Activated CD8-positive, alpha-beta memory T cell treated with anti-CD3 and anti-CD28 coated beads for 1 hour (primary cell): ENCODE data around the gene IFNA8.
"Not testable (repeated sequence)": the region's sequence is repeated elsewhere in the genome, so short reads cannot be mapped to it uniquely, and the experiment has no call there.

ENCODE experiments used
- DNase-seq, 2 donors: peaks; one replicate each; pipeline ENCODE4 v3.0.0-alpha.2; 2020; ENCODE audit warnings: low read depth in 1 of 2; ENCODE audit errors: extremely low read depth in 1 of 2

The IFNA8 gene

DNA sequence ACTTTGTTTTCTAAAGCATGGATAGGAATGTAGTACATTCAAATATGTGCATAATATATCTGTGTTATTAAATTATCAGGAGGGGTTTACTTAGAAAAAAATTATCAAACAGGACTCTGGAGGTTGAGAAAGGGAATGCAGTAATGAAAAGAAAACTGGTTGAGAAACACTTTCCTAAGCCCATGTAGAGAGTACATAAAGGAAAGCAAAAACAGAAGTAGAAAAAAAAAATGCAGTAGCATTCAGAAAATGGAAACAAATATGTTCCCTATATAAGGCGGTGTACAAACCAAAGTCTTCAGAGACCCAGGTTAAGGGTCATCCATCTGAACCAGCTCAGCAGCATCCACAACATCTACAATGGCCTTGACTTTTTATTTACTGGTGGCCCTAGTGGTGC, at the start of gene IFNA8:
TSS of gene IFNA8 (plus strand) at position 301 of the 400 bp plus-strand sequence. CDS start at position 361, 60 bp downstream.
- no peak for DNase-seq

DNA sequence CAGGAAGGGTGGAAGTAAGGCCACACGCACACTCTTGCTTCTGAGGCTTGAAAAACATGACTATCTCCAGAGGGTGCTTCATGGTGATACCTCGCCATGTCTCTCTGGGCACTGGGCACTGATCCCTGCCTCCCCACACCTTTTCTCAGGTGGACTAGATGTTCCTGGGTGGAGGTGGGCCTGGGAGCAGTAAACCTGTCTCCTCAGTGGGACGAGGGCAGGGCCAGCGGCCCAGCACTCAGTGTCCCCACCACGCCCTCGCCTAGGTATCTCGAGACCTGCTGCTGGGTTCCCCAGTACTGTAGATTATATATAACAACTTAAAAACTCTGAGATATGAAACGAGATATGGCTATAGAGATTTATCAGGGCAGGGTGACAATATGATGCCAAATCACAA, 46.6 kb upstream of the IFNA8 start:
- DNase-seq = no peak

DNA sequence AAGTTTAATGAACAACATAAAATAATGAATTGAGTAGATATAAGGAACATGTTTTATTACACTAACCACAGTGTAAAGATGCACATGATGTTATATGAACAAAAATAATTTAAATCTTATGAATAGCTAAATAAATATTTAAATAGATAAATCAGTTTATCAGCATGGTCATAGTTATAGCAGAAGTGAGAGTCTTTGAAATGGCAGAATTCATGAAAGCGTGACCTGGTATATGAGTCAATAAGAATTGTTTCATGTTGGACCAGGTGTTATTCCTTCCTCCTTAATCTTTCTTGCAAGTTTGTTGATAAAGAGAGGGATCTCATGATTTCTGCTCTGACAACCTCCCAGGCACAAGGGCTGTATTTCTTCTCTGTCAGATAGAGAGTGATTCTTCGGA, 41.7 kb upstream of the IFNA8 start:
- DNase-seq = not testable (repeated sequence)

DNA sequence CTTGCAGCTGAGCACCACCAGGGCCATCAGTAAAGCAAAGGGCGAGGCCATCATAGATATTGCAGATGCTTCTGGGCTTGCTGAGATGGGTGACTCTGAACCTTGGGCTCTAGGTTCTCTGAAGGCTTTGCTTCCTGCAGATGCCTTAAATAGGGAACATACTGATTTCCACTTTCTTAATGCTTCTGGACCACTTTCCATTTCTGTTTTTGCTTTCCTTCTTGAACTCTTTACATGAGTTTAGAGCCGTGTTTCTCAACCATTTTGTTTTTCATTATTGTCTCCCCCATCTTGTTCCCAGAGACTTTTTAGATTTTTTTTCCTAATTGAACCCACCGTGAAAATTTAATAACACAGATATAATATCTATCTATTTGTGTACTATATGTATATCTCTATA, 41.0 kb upstream of the IFNA8 start, which contains the start of gene IFNA13:
TSS of gene IFNA13 (minus strand) at position 101 of the 400 bp plus-strand sequence. CDS start at position 54, 47 bp downstream.
- no peak for DNase-seq

DNA sequence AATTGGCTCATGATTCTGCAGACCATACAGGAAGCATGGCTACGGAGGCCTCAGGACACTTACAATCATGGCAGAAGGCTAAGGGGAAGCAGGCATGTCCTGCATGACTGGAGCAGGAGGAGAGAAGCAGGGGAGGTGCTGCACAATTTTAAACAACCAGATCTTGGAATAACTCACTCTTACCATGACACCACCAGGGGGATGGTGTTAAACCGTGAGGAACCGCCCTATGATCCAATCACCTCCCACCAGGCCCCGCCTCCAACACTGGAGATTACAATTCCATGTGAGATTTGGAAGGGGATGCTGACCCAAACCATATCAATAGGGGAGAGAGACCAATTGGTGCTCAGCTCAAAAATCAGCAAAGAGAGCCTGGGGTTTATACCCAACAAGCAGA, 37.5 kb upstream of the IFNA8 start:
- not testable (repeated sequence) for DNase-seq

DNA sequence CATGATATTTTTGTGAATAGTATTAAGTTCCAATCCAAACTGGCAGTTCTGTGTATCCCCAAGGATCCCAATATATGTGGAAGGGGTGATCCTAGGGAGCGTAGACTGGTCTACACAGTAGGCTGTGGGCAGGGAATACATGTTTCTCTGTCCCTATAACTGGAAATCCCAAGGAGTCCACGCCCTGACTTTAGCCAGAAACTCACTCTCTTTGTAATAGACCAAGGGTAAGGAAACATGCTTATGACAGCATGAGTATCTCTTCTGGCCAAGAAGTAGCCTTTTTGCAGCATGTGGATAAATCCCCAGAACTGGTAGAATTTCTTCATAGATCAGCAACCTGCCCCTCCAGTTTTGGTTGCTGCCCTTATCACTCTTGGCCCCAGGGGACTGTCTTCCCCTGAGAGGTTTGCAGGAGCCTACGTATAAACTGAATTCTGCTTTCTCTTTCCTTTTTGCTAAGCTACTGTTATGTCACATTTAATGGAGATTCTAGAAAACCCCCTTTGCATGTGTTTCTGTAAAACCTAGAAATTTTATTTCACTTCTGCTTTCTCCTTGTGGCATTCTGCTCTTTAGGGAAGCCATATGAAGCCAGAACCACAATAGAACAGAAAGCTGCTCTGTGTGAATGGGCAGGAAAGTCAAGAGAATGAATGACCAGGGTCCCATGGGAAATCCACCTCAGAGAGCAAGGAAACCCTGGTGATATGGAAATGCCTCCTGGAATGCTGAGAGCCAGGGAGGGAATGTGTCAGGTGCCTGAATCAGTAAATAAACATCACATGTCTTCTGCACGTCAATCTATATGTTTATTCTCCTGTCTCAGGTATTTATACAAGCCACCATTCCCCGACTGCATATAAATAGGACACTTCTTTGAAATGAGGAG, 27.2 kb upstream of the IFNA8 start:
- DNase-seq = no peak

DNA sequence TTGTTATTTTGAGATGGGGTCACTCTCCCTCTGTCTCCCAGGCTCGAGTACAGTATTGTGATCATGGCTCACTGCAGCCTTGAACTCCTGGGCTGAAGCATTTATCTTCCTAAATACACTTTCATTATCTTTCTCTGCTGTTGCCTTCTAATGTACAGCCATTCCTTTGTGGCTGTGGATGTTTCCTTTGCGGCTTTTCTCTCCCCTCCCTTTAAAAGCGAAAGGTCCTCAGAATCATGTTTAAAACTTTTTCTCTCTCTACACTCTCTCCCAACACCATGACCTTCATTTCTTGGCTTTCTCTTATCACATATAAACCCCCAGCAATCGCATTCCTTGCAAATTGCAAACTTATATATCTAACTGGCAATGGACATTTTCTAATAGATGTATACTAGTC, 25.3 kb upstream of the IFNA8 start:
- no peak for DNase-seq

DNA sequence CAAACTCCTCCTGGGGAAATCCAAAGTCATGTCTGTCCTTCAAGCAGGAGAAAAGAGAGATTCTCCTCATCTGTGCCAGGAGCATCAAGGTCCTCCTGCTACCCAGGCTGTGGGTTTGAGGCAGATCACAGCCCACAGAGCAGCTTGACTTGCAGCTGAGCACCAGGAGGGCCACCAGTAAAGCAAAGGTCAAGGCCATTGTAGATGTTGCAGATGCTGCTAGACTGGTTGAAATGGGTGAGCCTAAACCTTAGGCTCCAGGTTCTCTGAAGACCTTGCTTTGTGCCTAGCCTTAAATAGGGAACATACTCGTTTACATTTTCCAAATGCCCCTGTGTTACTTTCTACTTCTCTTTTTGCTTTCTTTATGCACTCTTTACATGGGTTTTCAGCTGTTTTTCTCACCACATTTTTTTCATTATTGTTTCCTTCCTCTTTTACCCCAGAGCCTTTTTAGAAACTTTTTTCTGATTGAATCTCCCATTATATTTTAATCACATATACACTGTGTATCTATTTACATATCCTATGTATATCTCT, 23.7 kb upstream of the IFNA8 start, which contains the start of gene IFNA2:
TSS of gene IFNA2 (minus strand) at position 268 of the 540 bp plus-strand sequence. CDS start at position 199, 69 bp downstream.
- no peak for DNase-seq

DNA sequence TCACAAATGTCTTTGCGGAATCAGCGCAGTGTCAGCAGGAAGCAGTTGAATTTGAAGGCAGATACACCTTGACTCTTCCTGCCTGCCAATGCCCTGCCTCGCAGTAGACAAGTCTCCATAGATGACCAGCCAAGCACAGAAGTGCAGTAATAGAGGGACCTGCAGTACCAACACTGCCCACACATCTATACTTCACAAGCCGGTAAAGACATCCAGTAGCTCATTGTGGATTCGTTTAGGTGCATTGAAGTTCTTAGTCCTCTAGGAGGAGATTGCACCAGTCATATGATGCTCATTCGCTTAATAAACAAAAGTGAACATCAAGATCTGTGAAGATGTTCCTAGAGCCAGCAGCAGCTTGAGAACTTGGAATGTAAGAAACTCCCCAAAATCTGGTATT, 16.6 kb upstream of the IFNA8 start:
- no peak for DNase-seq

DNA sequence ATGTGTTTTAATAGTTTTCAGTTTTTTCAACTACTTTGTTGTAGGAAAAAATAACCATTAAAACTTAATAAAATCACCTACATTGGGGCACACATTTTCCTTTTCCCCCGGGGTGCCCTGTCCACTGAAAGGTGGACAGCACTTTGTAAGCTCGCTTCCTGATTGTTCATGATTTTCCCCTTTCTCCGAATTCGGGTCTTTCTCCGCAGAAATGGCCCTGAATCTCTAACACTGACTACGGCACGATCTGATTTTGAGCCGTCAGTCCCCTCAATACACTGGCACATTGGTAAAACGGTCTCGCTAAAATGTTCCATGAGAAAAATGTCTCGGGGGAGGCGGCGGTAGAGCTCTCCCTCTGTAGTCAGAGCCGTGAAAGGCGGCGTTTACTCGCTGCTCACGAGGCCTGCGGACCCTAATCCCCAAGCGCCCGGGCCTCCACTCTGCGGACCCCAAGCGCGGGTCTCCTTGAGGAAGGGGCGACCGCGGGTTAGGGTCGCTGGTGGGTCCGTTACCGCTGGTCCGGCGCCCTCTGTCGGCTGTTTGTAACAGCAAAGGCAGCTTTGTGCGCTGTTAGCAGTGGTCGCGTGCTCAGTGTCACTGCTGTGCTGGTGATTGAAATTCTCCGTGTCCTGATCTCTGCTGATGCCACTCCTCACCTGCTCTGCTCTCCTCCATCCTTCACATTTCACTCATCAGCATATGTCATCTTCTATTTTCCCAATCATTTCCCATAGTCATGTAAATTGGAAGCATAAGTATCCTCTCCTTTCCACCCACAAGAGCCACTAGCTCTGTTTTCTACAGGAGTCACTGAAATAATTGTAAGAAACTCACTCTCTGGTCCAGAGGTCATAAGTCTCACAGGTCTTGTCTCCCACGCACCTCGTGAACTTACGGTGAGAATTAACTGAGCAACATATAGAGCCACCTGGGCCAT, 12.9 kb upstream of the IFNA8 start:
- DNase-seq = peak; percentile 8 to 48

DNA sequence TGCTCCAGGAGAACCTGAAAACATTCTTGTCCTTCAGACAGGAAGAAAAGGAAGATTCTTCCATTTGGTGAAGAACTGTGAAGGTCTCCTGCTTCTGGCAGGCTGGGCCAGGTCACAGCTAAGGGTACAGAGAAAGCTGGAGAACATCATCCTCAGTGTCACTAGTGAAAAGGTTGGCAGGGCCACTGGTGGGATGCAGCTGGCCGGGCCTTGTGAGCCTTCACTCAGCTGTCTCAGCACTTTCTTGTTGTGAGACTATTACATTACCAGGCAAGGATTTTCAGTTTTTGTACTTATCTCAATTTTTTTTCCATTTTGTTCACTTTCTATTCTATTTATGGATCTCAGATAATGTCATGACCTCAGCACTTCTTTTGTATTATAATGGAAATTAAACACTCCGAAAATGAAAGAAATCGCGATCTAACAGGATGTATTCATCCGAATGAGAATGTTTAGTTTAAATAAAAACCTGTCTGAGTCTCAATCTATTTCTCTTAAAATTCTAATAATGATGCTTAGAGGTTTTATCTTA, 9.9 kb upstream of the IFNA8 start:
- DNase-seq = no peak

DNA sequence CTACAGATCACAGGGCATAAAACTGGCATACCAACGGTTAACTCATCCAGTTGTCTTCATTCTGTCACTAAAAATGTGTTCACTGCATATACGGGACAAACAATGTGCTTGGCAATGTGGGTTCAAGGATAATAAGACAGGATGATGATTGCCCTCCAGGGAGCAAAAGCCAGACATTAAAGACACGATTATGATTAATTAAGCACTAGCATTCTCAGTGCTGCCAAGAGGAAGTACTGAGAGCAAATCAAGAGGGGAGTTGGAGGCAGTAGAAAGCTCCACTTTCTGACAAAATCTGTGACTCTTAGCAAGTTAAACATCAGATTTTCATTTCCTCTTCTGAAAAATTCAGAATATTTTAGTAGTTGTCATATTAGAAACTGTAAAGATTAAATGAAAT, 9.0 kb upstream of the IFNA8 start:
- DNase-seq = no peak

DNA sequence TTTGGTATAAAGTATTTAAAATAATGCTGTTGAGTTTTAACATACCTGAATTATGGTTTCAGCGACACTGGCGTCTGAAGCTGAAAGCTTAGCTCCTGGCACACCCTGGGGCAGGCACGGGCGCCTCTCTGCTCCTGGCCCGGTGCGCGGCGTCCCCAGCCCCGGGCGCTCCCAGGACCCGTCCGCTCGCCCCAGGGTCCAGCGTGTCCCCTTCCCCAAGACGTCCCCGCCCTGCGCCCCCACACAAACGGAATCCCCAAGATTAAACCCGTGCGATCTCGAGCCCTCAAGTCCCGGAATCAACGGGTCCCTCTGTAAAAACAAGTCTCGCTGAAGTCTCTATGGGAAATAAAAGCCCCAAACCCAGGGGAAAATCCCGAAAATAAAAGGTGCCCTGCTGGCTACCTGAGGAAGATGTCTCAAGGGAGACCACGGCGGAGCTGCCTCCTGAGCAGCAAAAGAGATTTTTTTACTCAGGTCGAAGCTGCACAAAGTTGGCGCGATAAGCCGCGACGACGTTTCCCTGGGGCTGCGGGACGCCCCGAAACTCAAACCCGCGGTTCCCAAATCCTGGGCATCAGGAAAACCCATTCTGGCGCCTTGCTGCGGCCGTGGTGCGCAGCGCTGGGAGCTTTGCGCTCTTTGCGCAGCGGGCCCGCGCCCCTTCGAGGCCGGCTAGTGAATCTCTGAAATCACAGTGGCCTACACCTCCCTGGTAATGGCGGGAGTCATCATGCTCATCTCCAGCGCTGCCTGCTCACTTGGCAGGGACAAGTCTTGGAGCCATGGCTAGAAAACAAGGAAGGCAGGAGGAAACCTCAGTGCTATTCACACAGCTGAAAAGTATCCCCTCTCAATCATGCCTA, 6.3 kb upstream of the IFNA8 start:
- no peak for DNase-seq

DNA sequence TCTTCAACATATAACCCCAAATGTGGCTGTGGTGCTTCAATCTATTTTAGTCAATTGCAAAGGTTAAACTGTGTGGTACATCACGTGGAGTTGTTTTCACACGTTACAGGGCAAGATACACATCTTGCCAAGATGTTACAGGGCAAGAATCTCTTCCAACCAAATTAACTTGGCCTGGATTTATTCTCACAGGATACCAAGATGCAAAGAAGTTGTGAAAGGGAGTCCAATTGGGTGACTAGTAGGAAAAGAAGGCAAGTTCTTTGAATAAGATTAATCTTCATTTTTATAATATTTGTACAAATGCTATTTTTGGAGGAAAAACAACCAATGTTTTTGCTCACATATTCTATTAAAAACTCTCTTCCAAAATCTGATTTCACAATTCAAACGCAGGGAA, 4.8 kb upstream of the IFNA8 start:
- no peak for DNase-seq

DNA sequence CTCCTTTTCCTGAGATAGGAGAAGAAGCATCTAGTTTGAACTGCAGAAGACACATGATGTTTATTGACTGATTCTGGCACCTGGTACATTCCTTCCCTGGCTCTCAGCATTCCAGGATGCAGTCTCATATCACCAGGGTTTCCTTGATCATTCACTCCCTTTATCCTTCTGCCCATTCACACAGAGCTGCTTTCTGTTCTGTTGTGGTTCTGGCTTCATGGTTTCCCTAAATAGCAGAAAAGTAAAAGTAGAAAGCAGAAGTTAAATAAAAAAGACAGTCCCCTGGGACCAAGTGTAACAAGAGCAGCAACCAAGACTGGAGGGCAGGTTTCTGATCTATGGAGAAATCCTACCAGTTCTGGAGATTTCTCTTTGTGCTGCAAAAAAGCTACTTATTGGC, 3.2 kb downstream of the IFNA8 start:
- DNase-seq = no peak

DNA sequence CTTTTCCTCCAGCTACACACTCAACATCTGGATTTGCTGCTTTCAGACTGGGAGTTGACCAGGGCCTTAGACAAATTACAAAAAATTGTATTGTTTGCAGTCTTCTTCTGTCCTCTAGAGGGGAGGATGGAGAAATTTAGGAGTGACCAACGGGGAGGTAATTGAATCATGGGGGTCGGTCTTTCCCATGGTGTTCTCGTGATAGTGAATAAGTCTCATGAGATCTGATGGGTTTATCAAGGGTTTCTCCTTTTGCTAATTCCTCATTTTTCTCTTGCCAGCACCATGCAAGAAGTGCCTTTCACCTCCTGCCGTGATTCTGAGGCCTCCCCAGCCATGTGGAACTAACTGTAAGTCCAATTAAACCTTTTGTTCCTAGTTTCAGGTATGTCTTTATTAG, 4.2 kb downstream of the IFNA8 start:
- no peak for DNase-seq

DNA sequence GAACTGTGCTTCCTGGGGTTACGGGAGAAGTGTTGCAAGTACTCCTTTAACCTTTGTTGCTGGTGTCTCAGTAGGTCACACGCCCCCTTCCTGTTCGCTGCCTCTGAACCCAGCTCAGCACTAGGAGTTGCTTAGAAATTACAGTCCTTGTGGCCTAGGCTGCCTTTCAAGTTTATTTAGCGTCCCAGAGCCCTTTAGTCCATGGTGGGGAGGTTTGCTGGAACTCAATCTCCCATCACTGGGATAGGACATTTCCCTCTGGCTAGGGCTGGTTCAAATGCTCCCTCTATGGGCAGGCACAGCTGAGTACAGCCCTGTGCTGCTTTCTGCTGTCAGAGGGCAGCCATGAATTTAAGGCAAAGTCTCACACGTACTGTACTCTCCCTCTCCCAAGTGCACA, 4.7 kb downstream of the IFNA8 start:
- no peak for DNase-seq

DNA sequence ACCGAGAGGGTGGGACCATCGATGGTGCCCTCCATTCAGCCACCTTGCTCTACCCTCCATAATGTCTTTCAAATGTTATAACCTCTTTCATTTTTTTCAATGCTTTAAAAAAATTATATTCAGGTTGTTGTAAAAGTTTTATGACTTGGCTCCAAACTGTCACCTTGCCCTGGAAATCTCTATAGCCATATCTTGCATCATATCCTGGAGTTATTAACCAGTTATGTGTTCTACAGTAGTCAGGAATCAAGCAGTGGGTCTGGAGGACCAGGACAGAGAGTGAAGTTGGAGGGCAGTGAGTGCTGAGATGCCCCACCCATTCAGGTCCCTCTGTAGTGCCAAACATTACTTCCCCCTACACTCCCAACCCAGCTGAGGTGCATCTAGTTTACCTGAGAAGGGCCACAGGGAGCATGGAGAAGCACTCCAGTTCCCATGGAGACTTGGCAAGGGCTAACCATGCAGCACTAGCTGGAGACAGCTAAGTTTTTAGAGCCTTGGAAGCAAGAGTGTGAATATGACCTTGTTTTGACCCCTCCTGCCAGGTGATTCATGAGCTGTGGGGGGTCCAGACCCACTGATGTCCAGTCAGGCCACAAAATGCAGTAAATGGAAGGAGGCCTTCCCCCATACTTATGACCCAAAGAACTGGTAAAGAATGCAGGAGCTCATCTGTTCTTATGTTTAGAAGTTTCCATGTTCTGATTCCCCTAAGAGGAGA, 5.5 kb downstream of the IFNA8 start:
- DNase-seq = no peak
